Muscle layer of duodenum (tissue), 2 donors: ENCODE data around the gene PTPN6.
A peak's percentile ranks its signal among the peaks of the same experiment; 100 is the strongest.

Experiments used
- H3K27ac ChIP-seq: one replicate; pipeline ENCODE4 v1.7.0; 2013; ENCODE audit warnings: mild to moderate bottlenecking, low read length
- H3K27me3 ChIP-seq: one replicate; pipeline ENCODE4 v1.7.0; 2013; ENCODE audit warnings: low read depth, mild to moderate bottlenecking, control low read depth, low read length
- H3K36me3 ChIP-seq, 2 donors: one replicate each; pipeline ENCODE4 v1.7.0; 2013; ENCODE audit warnings: low read length in 2 of 2, control low read depth in 1 of 2, mild to moderate bottlenecking in 1 of 2; ENCODE audit not compliant: insufficient read depth in 2 of 2, control insufficient read depth in 1 of 2
- H3K4me1 ChIP-seq, 2 donors: one replicate each; pipeline ENCODE4 v1.7.0; 2013; ENCODE audit warnings: low read length in 2 of 2, mild to moderate bottlenecking in 2 of 2, control low read depth in 1 of 2, moderate library complexity in 1 of 2; ENCODE audit not compliant: insufficient read depth in 2 of 2, control insufficient read depth in 1 of 2
- H3K4me3 ChIP-seq, 2 donors: one replicate each; pipeline ENCODE4 v1.7.0; 2013; ENCODE audit warnings: low read length in 2 of 2, low read depth in 1 of 2, mild to moderate bottlenecking in 1 of 2
- H3K9me3 ChIP-seq, 2 donors: one replicate each; pipeline ENCODE4 v1.7.0; 2013; ENCODE audit warnings: low read length in 2 of 2, control low read depth in 1 of 2, mild to moderate bottlenecking in 1 of 2; ENCODE audit not compliant: control insufficient read depth in 1 of 2
- donor health status: healthy.

PTPN6 gene

GRCh38 chr12:6961278-6961694 lies 10.1 kb downstream of the PTPN6 start:
- Histone ChIP-seq H3K27ac (peak overlapping the region; percentile 81), H3K27me3 (no peaks in the 10 kb centered on the region), H3K36me3 (peaks cover 12% of the 10 kb centered on the region in 2 donors), H3K4me1 (peaks cover 14 to 43% of the 10 kb centered on the region in 2 donors), H3K9me3 (no peaks in the 10 kb centered on the region), H3K4me3 (peak overlapping the region; percentile 21 to 27)

GRCh38 chr12:6961695-6962284 lies 10.6 kb downstream of the PTPN6 start:
- peaks cover 16 to 17% of the 10 kb centered on the region in 2 donors for H3K36me3 ChIP-seq
- H3K9me3 ChIP-seq, result no peaks in the 10 kb centered on the region
- peaks cover 14 to 43% of the 10 kb centered on the region in 2 donors for H3K4me1 ChIP-seq
- H3K27me3 ChIP-seq, result no peaks in the 10 kb centered on the region
- peak overlapping the region; percentile 81 for H3K27ac ChIP-seq
- peak overlapping the region; percentile 21 to 27 for H3K4me3 ChIP-seq

- H3K4me1 ChIP-seq, result peaks cover 14 to 43% of the 10 kb centered on the region in 2 donors
- peak overlapping the region in 1 of 2 donors; percentile 21 for H3K4me3 ChIP-seq
- H3K27ac ChIP-seq, result peak overlapping the region; percentile 81
- no peaks in the 10 kb centered on the region for H3K27me3 ChIP-seq
- H3K9me3 ChIP-seq, result no peaks in the 10 kb centered on the region
- peaks cover 22 to 24% of the 10 kb centered on the region in 2 donors for H3K36me3 ChIP-seq
Measured at GRCh38 chr12:6962285-6963015, 11.3 kb downstream of the PTPN6 start.

- no peaks in the 10 kb centered on the region for H3K9me3 ChIP-seq
- H3K4me1 ChIP-seq, result peaks cover 14 to 37% of the 10 kb centered on the region in 2 donors
Measured at GRCh38 chr12:6963016-6963731, 12.0 kb downstream of the PTPN6 start.

GRCh38 chr12:6963791-6964413 lies 12.7 kb downstream of the PTPN6 start:
- H3K27me3 ChIP-seq, result no peaks in the 10 kb centered on the region
- peak overlapping the region in 1 of 2 donors; percentile 54 for H3K4me3 ChIP-seq
- H3K9me3 ChIP-seq, result no peaks in the 10 kb centered on the region
- peak overlapping the region; percentile 84 for H3K27ac ChIP-seq
- peaks cover 34 to 38% of the 10 kb centered on the region in 2 donors for H3K36me3 ChIP-seq
- peaks cover 12 to 44% of the 10 kb centered on the region in 2 donors for H3K4me1 ChIP-seq

More at GRCh38 chr12:6963016-6963731, 12.0 kb downstream of the PTPN6 start:
- Histone ChIP-seq H3K4me3 (peak overlapping the region in 1 of 2 donors; percentile 21), H3K27ac (peak overlapping the region; percentile 84), H3K36me3 (peaks cover 30 to 31% of the 10 kb centered on the region in 2 donors), H3K27me3 (no peaks in the 10 kb centered on the region)

- peaks cover 18 to 52% of the 10 kb centered on the region in 2 donors for H3K4me1 ChIP-seq
Measured at GRCh38 chr12:6964605-6965025, 13.5 kb downstream of the PTPN6 start.

GRCh38 chr12:6965026-6965661 lies 14.0 kb downstream of the PTPN6 start:
- H3K4me1 ChIP-seq, result peaks cover 18 to 57% of the 10 kb centered on the region in 2 donors
- peaks cover 34 to 42% of the 10 kb centered on the region in 2 donors for H3K36me3 ChIP-seq
- H3K27me3 ChIP-seq, result no peaks in the 10 kb centered on the region
- H3K9me3 ChIP-seq, result no peaks in the 10 kb centered on the region
- peak overlapping the region in 1 of 2 donors; percentile 54 for H3K4me3 ChIP-seq
- H3K27ac ChIP-seq, result peak overlapping the region; percentile 84

More at GRCh38 chr12:6964605-6965025, 13.5 kb downstream of the PTPN6 start:
- H3K9me3 ChIP-seq, result no peaks in the 10 kb centered on the region
- H3K4me3 ChIP-seq, result peak overlapping the region in 1 of 2 donors; percentile 54
- peaks cover 34 to 42% of the 10 kb centered on the region in 2 donors for H3K36me3 ChIP-seq
- peak overlapping the region; percentile 84 for H3K27ac ChIP-seq
- no peaks in the 10 kb centered on the region for H3K27me3 ChIP-seq

GRCh38 chr12:6965714-6966113 lies 14.6 kb downstream of the PTPN6 start:
- H3K4me1 ChIP-seq, result peaks cover 18 to 51% of the 10 kb centered on the region in 2 donors
- H3K4me3 ChIP-seq, result no peak overlapping the region
- peaks cover 34 to 42% of the 10 kb centered on the region in 2 donors for H3K36me3 ChIP-seq
- no peak overlapping the region for H3K27ac ChIP-seq
- H3K27me3 ChIP-seq, result no peaks in the 10 kb centered on the region
- H3K9me3 ChIP-seq, result no peaks in the 10 kb centered on the region

- Histone ChIP-seq H3K4me1 (peaks cover 12 to 47% of the 10 kb centered on the region in 2 donors), H3K27ac (no peak overlapping the region), H3K4me3 (no peak overlapping the region), H3K27me3 (no peaks in the 10 kb centered on the region), H3K36me3 (peaks cover 34 to 42% of the 10 kb centered on the region in 2 donors), H3K9me3 (no peaks in the 10 kb centered on the region)
Measured at GRCh38 chr12:6966351-6966750, 15.2 kb downstream of the PTPN6 start.

GRCh38 chr12:6967651-6968100 lies 16.5 kb downstream of the PTPN6 start:
- peaks cover 14 to 42% of the 10 kb centered on the region in 2 donors for H3K4me1 ChIP-seq
- peaks cover 34 to 42% of the 10 kb centered on the region in 2 donors for H3K36me3 ChIP-seq
- no peak overlapping the region for H3K4me3 ChIP-seq
- H3K27me3 ChIP-seq, result no peaks in the 10 kb centered on the region
- no peaks in the 10 kb centered on the region for H3K9me3 ChIP-seq
- no peak overlapping the region for H3K27ac ChIP-seq
